Measurements from ENCODE around the gene SIAH2.
"Not testable (repeated sequence)": the region's sequence is repeated elsewhere in the genome, so short reads cannot be mapped to it uniquely, and the experiment has no call there.

The SIAH2 gene

GRCh38 chr3:150803440-150803985 is 40.5 kb upstream of the SIAH2 start:
- H3K36me3 ChIP-seq (ENCODE audit: low read depth): no peaks in the 10 kb centered on the region
- H3K9me3 ChIP-seq (ENCODE audit: severe bottlenecking): no peaks in the 10 kb centered on the region
- no peak overlapping the region for H3K4me3 ChIP-seq (ENCODE audit: severe bottlenecking)
- no peak for TF ChIP-seq CTCF (IDR thresholded peaks at IDR 0.05; ENCODE audit: poor library complexity, severe bottlenecking)
- no peaks in the 10 kb centered on the region for H3K4me1 ChIP-seq (ENCODE audit: insufficient read depth, poor library complexity, severe bottlenecking)
- DNase-seq (ENCODE audit: low spot score) (no peak), ATAC-seq (ENCODE audit: low read depth) (no peak)
- H3K27ac ChIP-seq (ENCODE audit: poor library complexity, severe bottlenecking): no peak overlapping the region
- H3K27me3 ChIP-seq (ENCODE audit: insufficient read depth, poor library complexity, severe bottlenecking): no peaks in the 10 kb centered on the region

- no peak for TF ChIP-seq CTCF (IDR thresholded peaks at IDR 0.05; ENCODE audit: poor library complexity, severe bottlenecking)
- Histone ChIP-seq H3K36me3 (ENCODE audit: low read depth) (no peaks in the 10 kb centered on the region), H3K4me3 (ENCODE audit: severe bottlenecking) (no peak overlapping the region), H3K9me3 (ENCODE audit: severe bottlenecking) (no peaks in the 10 kb centered on the region), H3K27ac (ENCODE audit: poor library complexity, severe bottlenecking) (no peak overlapping the region), H3K27me3 (ENCODE audit: insufficient read depth, poor library complexity, severe bottlenecking) (no peaks in the 10 kb centered on the region), H3K4me1 (ENCODE audit: insufficient read depth, poor library complexity, severe bottlenecking) (no peaks in the 10 kb centered on the region)
- no peak for ATAC-seq (ENCODE audit: low read depth)
- no peak for DNase-seq (ENCODE audit: low spot score)
Measured at GRCh38 chr3:150800722-150801121, 37.8 kb upstream of the SIAH2 start.

- Histone ChIP-seq H3K36me3 (ENCODE audit: low read depth) (no peaks in the 10 kb centered on the region), H3K4me3 (ENCODE audit: severe bottlenecking) (no peak overlapping the region), H3K9me3 (ENCODE audit: severe bottlenecking) (no peaks in the 10 kb centered on the region), H3K27me3 (ENCODE audit: insufficient read depth, poor library complexity, severe bottlenecking) (no peaks in the 10 kb centered on the region), H3K4me1 (ENCODE audit: insufficient read depth, poor library complexity, severe bottlenecking) (no peaks in the 10 kb centered on the region), H3K27ac (ENCODE audit: poor library complexity, severe bottlenecking) (no peak overlapping the region)
- TF ChIP-seq CTCF (IDR thresholded peaks at IDR 0.05; ENCODE audit: poor library complexity, severe bottlenecking): no peak
- ATAC-seq (ENCODE audit: low read depth): no peak; the same call in 2 of the 3 replicates
- DNase-seq (ENCODE audit: low spot score): no peak
Measured at GRCh38 chr3:150798122-150798618, 35.2 kb upstream of the SIAH2 start.

GRCh38 chr3:150797155-150797554 is 34.2 kb upstream of the SIAH2 start:
- Histone ChIP-seq H3K4me1 (ENCODE audit: insufficient read depth, poor library complexity, severe bottlenecking) (no peaks in the 10 kb centered on the region), H3K27me3 (ENCODE audit: insufficient read depth, poor library complexity, severe bottlenecking) (no peaks in the 10 kb centered on the region), H3K4me3 (ENCODE audit: severe bottlenecking) (no peak overlapping the region), H3K27ac (ENCODE audit: poor library complexity, severe bottlenecking) (no peak overlapping the region), H3K9me3 (ENCODE audit: severe bottlenecking) (no peaks in the 10 kb centered on the region), H3K36me3 (ENCODE audit: low read depth) (no peaks in the 10 kb centered on the region)
- DNase-seq (ENCODE audit: low spot score): no peak
- ATAC-seq (ENCODE audit: low read depth): 0 out of 3 replicates have a peak, but pooled peaks have one; percentile 21
- no peak for TF ChIP-seq CTCF (IDR thresholded peaks at IDR 0.05; ENCODE audit: poor library complexity, severe bottlenecking)

GRCh38 chr3:150796527-150796926 is 33.6 kb upstream of the SIAH2 start:
- not testable (repeated sequence) for H3K9me3 ChIP-seq (ENCODE audit: severe bottlenecking); DNase-seq (ENCODE audit: low spot score); H3K4me1 ChIP-seq (ENCODE audit: insufficient read depth, poor library complexity, severe bottlenecking); H3K27me3 ChIP-seq (ENCODE audit: insufficient read depth, poor library complexity, severe bottlenecking); H3K4me3 ChIP-seq (ENCODE audit: severe bottlenecking); H3K27ac ChIP-seq (ENCODE audit: poor library complexity, severe bottlenecking); ATAC-seq (ENCODE audit: low read depth); H3K36me3 ChIP-seq (ENCODE audit: low read depth)
